Vagina (tissue), 2 donors: ENCODE results near the gene IMPA2.

Experiments
- POLR2A ChIP-seq, 2 donors: fragments of 450-650 bp; IDR thresholded peaks; one replicate each; pipeline ENCODE4 v1.6.1; 2017; ENCODE audit warnings: antibody characterized with exemption in 2 of 2, mild to moderate bottlenecking in 2 of 2, moderate library complexity in 2 of 2
- POLR2AphosphoS5 ChIP-seq, 2 donors: sonication (generic); formaldehyde crosslinking; IDR thresholded peaks; one replicate each; pipeline ENCODE4 v1.9.0; 2017; ENCODE audit warnings: antibody characterized with exemption in 2 of 2, mild to moderate bottlenecking in 2 of 2, low read depth in 1 of 2; ENCODE audit not compliant: insufficient read depth in 1 of 2

DNA sequence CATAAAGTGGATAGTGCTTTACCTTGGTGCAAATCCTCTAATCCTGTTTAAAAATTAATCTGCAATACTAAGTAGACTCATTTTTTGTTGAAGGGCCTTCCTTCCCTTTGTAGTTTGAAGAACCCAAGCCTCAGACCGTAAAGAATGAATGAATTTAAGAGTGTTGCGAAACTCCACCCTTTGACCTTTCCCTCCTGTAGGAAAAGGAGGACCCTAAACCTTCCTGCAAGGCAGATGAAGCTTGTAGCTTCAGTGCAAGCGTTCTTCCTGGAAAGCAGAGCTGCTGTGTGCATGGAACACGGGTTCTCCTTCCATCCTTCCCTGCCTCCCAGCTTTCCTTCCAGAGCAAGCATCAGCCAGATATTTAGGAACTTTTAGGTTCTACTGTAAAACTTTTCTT is 1.7 kb downstream of the IMPA2 start:
- TF ChIP-seq POLR2AphosphoS5 (IDR thresholded peaks at IDR 0.05; ENCODE audit: insufficient read depth in 1 of 2, low read depth in 1 of 2) (no peak), POLR2A (IDR thresholded peaks at IDR 0.05) (no peak)
